AG04449 (cell line): ENCODE measurements around the gene TMEM178B.

Experiments used
- CTCF ChIA-PET: fragments of 350-600 bp; formaldehyde crosslinking; extraction: SDS; loops from one replicate; lab custom pipeline; 2021; ENCODE audit warnings: antibody characterized with exemption; lab: Yijun Ruan, JAX
- POLR2A ChIA-PET: fragments of 400-600, 350-600 bp; formaldehyde crosslinking; extraction: SDS; loops from one replicate; lab custom pipeline; 2020; ENCODE audit warnings: antibody characterized with exemption, inconsistent platforms; lab: Yijun Ruan, JAX
- DNase-seq: peaks from one replicate; pipeline ENCODE4 v3.0.0-alpha.2; 2010; ENCODE audit warnings: low read depth, low spot score
- H3K4me3 ChIP-seq: 2 replicates; pipeline ENCODE4 v1.5.1; 2011; ENCODE audit warnings: low read depth, mild to moderate bottlenecking, control low read depth, low read length
- CTCF ChIP-seq: IDR thresholded peaks from one replicate; pipeline ENCODE4 v1.5.1; 2011; ENCODE audit warnings: mild to moderate bottlenecking, moderate library complexity, low read length, control low read depth, inconsistent platforms; ENCODE audit not compliant: insufficient read depth; ENCODE audit errors: missing control alignments

The TMEM178B gene

DNA sequence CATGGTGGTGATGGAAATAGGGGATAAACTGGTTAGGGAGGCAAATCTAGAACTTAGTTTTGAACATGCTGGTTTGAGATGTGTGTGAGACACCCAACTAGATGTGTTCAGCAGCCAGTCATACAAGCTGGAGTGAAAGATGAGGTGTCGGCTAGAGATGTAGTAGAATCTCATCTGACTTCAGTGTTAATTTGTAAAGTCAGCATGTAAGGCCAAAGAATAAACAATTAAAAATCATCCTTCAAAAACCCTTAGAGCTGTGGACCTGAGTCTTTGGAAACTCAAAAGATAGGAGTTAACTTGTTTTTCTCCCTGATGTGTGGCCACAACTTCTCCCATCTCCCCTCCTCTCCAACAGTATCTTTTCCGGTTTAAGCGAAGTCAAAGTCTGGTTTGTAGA, 454.5 kb downstream of the TMEM178B start:
- no peak for TF ChIP-seq CTCF
- ChIA-PET CTCF (interaction anchor here (1.1 kb wide), 1 partner anchor 717 kb away, joined by 3 read pairs; no protein-coding TSS in a partner anchor), POLR2A (no interaction called here)
- no peak for DNase-seq
- H3K4me3 ChIP-seq: no peak overlapping the region
